Thoracic aorta (tissue), 2 donors: ENCODE measurements around the gene CTCF. TPM values are rescaled to one million over a fixed set of nuclear protein-coding genes. Genes with fewer than 3 reads are reported as not detected.

ENCODE experiments used
- ATAC-seq: fragments of 150-250 bp; one replicate; pipeline ENCODE4 v1.8.0; 2017; ENCODE audit warnings: low read depth; ENCODE audit not compliant: insufficient number of reproducible peaks, low FRiP score
- DNase-seq: peaks from one replicate; pipeline ENCODE4 v3.0.0-alpha.2; 2020; ENCODE audit warnings: low spot score
- H3K27ac ChIP-seq, 2 donors: fragments of 200-600 bp; sonication (generic); 1 replicate in 1 of 2; 2 replicates in 1 of 2; pipeline ENCODE4 v1.5.1; 2016; ENCODE audit warnings: mild to moderate bottlenecking in 2 of 2, moderate library complexity in 2 of 2
- H3K27me3 ChIP-seq: fragments of 200-600 bp; sonication (generic); replicated peaks from 2 replicates; pipeline ENCODE4 v1.6.0; 2016; ENCODE audit warnings: mild to moderate bottlenecking; ENCODE audit not compliant: insufficient read depth
- H3K36me3 ChIP-seq: fragments of 200-600 bp; sonication (generic); one replicate; pipeline ENCODE4 v1.5.1; 2016
- H3K4me1 ChIP-seq, 2 donors: fragments of 200-600 bp; sonication (generic); 1 replicate in 1 of 2; 2 replicates in 1 of 2; pipeline versions ENCODE4 v1.5.1 to v1.6.0; 2016; ENCODE audit warnings: low read depth in 2 of 2, mild to moderate bottlenecking in 1 of 2; ENCODE audit not compliant: control insufficient read depth in 1 of 2
- H3K4me3 ChIP-seq: fragments of 200-600 bp; sonication (generic); 2 replicates; pipeline ENCODE4 v1.5.1; 2016; ENCODE audit warnings: mild to moderate bottlenecking
- H3K9me3 ChIP-seq: fragments of 200-600 bp; sonication (generic); 2 replicates; pipeline ENCODE4 v1.5.1; 2016
- total RNA-seq, 2 donors: library from RNA; depleted of rRNA; stranded (reverse); fragments of >200 nt; gene quantifications; one replicate each; pipeline versions ENCODE4 v1.1.0 to v1.2.3, GENCODE V29; 2016
- TF ChIP-seq, protein P1 (sequence below): fragments of 200-600 bp; sonication (generic); IDR thresholded peaks from one replicate; pipeline ENCODE4 v1.5.1; 2019; ENCODE audit warnings: antibody characterized with exemption

CTCF gene
- total RNA-seq, 2 donors from 2014 or later = 23.0 to 26.7 TPM

GRCh38 chr16:67672739-67673662 lies 110.7 kb downstream of the CTCF start:
- Histone ChIP-seq H3K36me3 (no peaks in the 10 kb centered on the region), H3K27ac (peak overlapping the region in 1 of 2 donors; percentile 61), H3K27me3 (no peaks in the 10 kb centered on the region), H3K4me1 (peaks cover 0 to 4% of the 10 kb centered on the region in 2 donors), H3K9me3 (no peaks in the 10 kb centered on the region), H3K4me3 (no peak overlapping the region)
- TF ChIP-seq, protein P1, sequence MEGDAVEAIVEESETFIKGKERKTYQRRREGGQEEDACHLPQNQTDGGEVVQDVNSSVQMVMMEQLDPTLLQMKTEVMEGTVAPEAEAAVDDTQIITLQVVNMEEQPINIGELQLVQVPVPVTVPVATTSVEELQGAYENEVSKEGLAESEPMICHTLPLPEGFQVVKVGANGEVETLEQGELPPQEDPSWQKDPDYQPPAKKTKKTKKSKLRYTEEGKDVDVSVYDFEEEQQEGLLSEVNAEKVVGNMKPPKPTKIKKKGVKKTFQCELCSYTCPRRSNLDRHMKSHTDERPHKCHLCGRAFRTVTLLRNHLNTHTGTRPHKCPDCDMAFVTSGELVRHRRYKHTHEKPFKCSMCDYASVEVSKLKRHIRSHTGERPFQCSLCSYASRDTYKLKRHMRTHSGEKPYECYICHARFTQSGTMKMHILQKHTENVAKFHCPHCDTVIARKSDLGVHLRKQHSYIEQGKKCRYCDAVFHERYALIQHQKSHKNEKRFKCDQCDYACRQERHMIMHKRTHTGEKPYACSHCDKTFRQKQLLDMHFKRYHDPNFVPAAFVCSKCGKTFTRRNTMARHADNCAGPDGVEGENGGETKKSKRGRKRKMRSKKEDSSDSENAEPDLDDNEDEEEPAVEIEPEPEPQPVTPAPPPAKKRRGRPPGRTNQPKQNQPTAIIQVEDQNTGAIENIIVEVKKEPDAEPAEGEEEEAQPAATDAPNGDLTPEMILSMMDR = peak; percentile 35
- DNase-seq (no peak), ATAC-seq (no peak)

DNA sequence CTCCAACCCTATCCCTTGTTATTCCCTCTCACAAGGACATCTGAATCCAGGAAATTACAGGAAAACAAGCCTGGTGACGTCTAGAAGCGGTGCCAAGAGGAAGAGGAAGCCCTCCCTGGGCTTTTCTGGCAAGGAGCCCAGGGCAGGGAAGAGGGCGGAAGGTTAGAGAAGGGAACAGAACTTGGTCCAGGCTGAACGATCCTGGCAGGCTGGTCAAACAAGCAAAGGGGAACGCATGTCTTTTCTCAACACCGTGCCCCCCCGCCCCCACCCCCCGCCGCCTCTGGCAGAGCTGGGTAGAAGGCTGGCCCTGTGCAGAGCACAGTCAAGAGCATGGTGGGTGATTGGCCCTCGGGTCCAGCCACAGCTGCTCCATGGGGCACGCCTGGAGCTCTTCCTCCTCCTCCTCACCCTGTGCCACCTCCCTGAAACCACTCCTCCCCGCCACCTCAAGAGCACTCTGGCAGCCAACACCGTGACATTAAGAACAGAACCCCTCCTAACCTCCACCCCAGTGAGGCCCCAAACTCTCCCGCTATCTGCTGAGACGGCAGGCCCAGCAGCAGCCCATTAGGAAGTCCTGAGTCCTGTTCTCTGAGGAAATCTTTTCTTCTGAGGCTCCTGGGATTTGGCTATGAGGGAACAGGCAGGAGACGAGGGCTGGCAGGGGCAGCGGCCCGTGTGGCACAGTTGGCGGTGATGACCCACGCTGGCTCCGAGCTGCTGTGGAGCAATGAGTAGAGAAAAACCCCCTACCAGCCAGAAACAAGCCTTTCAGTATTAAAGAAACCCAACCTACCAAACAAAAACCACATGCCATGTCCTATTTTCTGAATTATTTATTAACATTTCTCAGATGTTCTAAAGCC lies 111.6 kb downstream of the CTCF start:
- DNase-seq = no peak
- peak overlapping the region in 1 of 2 donors; percentile 61 for H3K27ac ChIP-seq
- H3K9me3 ChIP-seq = no peaks in the 10 kb centered on the region
- TF ChIP-seq, protein P1 = no peak
- no peaks in the 10 kb centered on the region for H3K36me3 ChIP-seq
- H3K4me1 ChIP-seq = no peaks in the 10 kb centered on the region
- H3K4me3 ChIP-seq = no peak overlapping the region
- no peaks in the 10 kb centered on the region for H3K27me3 ChIP-seq
- ATAC-seq = no peak

- ATAC-seq (no peak), DNase-seq (no peak)
- Histone ChIP-seq H3K4me3 (no peak overlapping the region), H3K4me1 (no peaks in the 10 kb centered on the region), H3K9me3 (no peaks in the 10 kb centered on the region), H3K27me3 (no peaks in the 10 kb centered on the region), H3K27ac (no peak overlapping the region), H3K36me3 (no peaks in the 10 kb centered on the region)
- TF ChIP-seq, protein P1 = no peak
These were observed 112.7 kb downstream of the CTCF start for GRCh38 chr16:67674851-67675578.

DNA sequence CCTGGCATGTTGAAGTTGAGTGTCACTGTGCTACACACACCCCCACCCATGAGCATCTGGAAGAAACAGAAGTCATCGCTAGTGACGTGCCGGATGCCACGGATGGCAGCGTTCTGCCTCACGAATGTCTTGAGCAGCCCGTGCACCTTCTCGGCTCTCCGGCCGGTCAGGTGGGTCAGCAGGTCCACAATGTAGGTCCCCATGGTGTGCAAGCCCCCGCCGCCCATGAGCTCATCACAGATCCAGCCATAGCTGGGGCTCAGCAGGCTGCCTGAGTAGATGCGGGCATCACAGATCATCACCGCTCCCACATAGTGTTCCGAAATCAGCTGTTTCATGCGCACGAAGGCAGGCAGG lies 113.2 kb downstream of the CTCF start:
- TF ChIP-seq, protein P1 = no peak
- no peaks in the 10 kb centered on the region for H3K27me3 ChIP-seq
- H3K36me3 ChIP-seq = no peaks in the 10 kb centered on the region
- H3K27ac ChIP-seq = no peak overlapping the region
- H3K9me3 ChIP-seq = no peaks in the 10 kb centered on the region
- ATAC-seq = no peak
- no peaks in the 10 kb centered on the region for H3K4me1 ChIP-seq
- no peak for DNase-seq
- no peak overlapping the region for H3K4me3 ChIP-seq
